HG02943 (cell line): Measurements from ENCODE around the gene FANCM.
"Not testable (repeated sequence)": the region's sequence is repeated elsewhere in the genome, so short reads cannot be mapped to it uniquely, and the experiment has no call there.

Experiments
- ATAC-seq: cut with Tn5 transposase; IDR thresholded peaks from one replicate; pipeline ENCODE4 v1.9.1; 2021; ENCODE audit warnings: mild to moderate bottlenecking, low read depth, moderate library complexity; ENCODE audit not compliant: unreplicated experiment

The FANCM gene

GRCh38 chr14:45142083-45142482 lies 6.4 kb downstream of the FANCM start:
- not testable (repeated sequence) for ATAC-seq

- ATAC-seq, result no peak
These were observed 8.9 kb downstream of the FANCM start for GRCh38 chr14:45144658-45145057.

- ATAC-seq, result no peak
These were observed 9.5 kb downstream of the FANCM start for GRCh38 chr14:45145214-45145613.

- ATAC-seq, result no peak
These were observed 13.9 kb downstream of the FANCM start for GRCh38 chr14:45149602-45150001.

GRCh38 chr14:45150386-45150890 lies 14.7 kb downstream of the FANCM start:
- ATAC-seq, result no peak

GRCh38 chr14:45156067-45156466 lies 20.3 kb downstream of the FANCM start:
- ATAC-seq, result no peak

GRCh38 chr14:45169906-45170305 lies 34.2 kb downstream of the FANCM start:
- ATAC-seq, result no peak

GRCh38 chr14:45177076-45177475 lies 41.3 kb downstream of the FANCM start:
- no peak for ATAC-seq

- no peak for ATAC-seq
These were observed 45.6 kb downstream of the FANCM start for GRCh38 chr14:45181329-45181728.

- ATAC-seq, result no peak
These were observed 46.1 kb downstream of the FANCM start for GRCh38 chr14:45181806-45182205.

- no peak for ATAC-seq
These were observed 49.5 kb downstream of the FANCM start for GRCh38 chr14:45185100-45185814.

GRCh38 chr14:45194964-45195363 lies 59.2 kb downstream of the FANCM start:
- no peak for ATAC-seq

GRCh38 chr14:45198551-45198950 lies 62.8 kb downstream of the FANCM start:
- no peak for ATAC-seq

- no peak for ATAC-seq
These were observed 63.5 kb downstream of the FANCM start for GRCh38 chr14:45199230-45199629.

GRCh38 chr14:45201905-45202304 lies 66.2 kb downstream of the FANCM start:
- no peak for ATAC-seq

- ATAC-seq, result no peak
These were observed 68.5 kb downstream of the FANCM start for GRCh38 chr14:45204241-45204640.

GRCh38 chr14:45210159-45210558 lies 74.4 kb downstream of the FANCM start:
- ATAC-seq, result no peak

- ATAC-seq, result no peak
These were observed 75.6 kb downstream of the FANCM start for GRCh38 chr14:45211295-45211694.

GRCh38 chr14:45212231-45212630 lies 76.5 kb downstream of the FANCM start:
- ATAC-seq, result no peak

GRCh38 chr14:45213716-45214115 lies 78.0 kb downstream of the FANCM start:
- not testable (repeated sequence) for ATAC-seq

- not testable (repeated sequence) for ATAC-seq
These were observed 78.6 kb downstream of the FANCM start for GRCh38 chr14:45214341-45214740.

- ATAC-seq, result no peak
These were observed 86.9 kb downstream of the FANCM start for GRCh38 chr14:45222485-45223262.
